Common myeloid progenitor, CD34-positive (primary cell): ENCODE data around the gene BATF3.
"Not testable (repeated sequence)": the region's sequence is repeated elsewhere in the genome, so short reads cannot be mapped to it uniquely, and the experiment has no call there.

Experiments used
- CTCF ChIA-PET: fragments of 350-600 bp; sonication (Branson Sonifier 250); formaldehyde crosslinking; loops from one replicate; lab custom pipeline; 2021; ENCODE audit warnings: antibody characterized with exemption; lab: Charles Lee
- POLR2A ChIA-PET: fragments of 350-600 bp; sonication (Branson Sonifier 250); formaldehyde crosslinking; loops from one replicate; lab custom pipeline; 2021; ENCODE audit warnings: antibody characterized with exemption; lab: Charles Lee
- DNase-seq, 3 donors: peaks; one replicate each; pipeline versions ENCODE4 v3.0.0 to v3.0.0-alpha.2; 2013
- H3K27ac ChIP-seq, 2 experiments: 1 replicate in 1 of 2; 2 replicates in 1 of 2; pipeline ENCODE4 v1.7.0; 2013; ENCODE audit warnings: inconsistent platforms in 2 of 2, low read length in 2 of 2, mild to moderate bottlenecking in 2 of 2, low read depth in 1 of 2, moderate library complexity in 1 of 2; ENCODE audit not compliant: severe bottlenecking in 2 of 2, insufficient read depth in 1 of 2, poor library complexity in 1 of 2
- H3K27me3 ChIP-seq, 5 experiments: replicated peaks in 2 of 5; 1 replicate in 3 of 5; 2 replicates in 2 of 5; pipeline versions ENCODE4 v1.6.1 to v1.7.0; 2013; ENCODE audit warnings: low read length in 4 of 5, mild to moderate bottlenecking in 2 of 5, moderate library complexity in 2 of 5, inconsistent platforms in 1 of 5; ENCODE audit not compliant: insufficient read depth in 5 of 5, control insufficient read depth in 4 of 5
- H3K36me3 ChIP-seq, 4 experiments: 1 replicate in 2 of 4; 2 replicates in 2 of 4; pipeline versions ENCODE4 v1.6.1 to v1.7.0; 2013; ENCODE audit warnings: low read length in 3 of 4, control low read depth in 1 of 4, mild to moderate bottlenecking in 1 of 4; ENCODE audit not compliant: control insufficient read depth in 4 of 4, insufficient read depth in 4 of 4
- H3K4me1 ChIP-seq, 4 experiments: 1 replicate in 3 of 4; 2 replicates in 1 of 4; pipeline versions ENCODE4 v1.6.1 to v1.7.1; 2013; ENCODE audit warnings: low read length in 3 of 4, mild to moderate bottlenecking in 3 of 4, control low read depth in 1 of 4, inconsistent platforms in 1 of 4, moderate library complexity in 1 of 4; ENCODE audit not compliant: control insufficient read depth in 4 of 4, insufficient read depth in 4 of 4; ENCODE audit errors: control extremely low read depth in 1 of 4
- H3K4me3 ChIP-seq, 7 experiments: 1 replicate in 4 of 7; 2 replicates in 3 of 7; pipeline versions ENCODE4 v1.5.1 to v1.7.0; 2013; ENCODE audit warnings: mild to moderate bottlenecking in 7 of 7, low read length in 6 of 7, moderate library complexity in 6 of 7, inconsistent platforms in 2 of 7, low read depth in 2 of 7, control low read depth in 1 of 7; ENCODE audit not compliant: insufficient read depth in 4 of 7, control insufficient read depth in 1 of 7; ENCODE audit errors: extremely low read depth in 1 of 7
- H3K9me3 ChIP-seq, 5 experiments: 1 replicate in 4 of 5; 2 replicates in 1 of 5; pipeline versions ENCODE4 v1.6.1 to v1.7.1; 2013; ENCODE audit warnings: low read length in 4 of 5, mild to moderate bottlenecking in 2 of 5, inconsistent platforms in 1 of 5, low read depth in 1 of 5, moderate library complexity in 1 of 5; ENCODE audit not compliant: control insufficient read depth in 4 of 5, insufficient read depth in 2 of 5; ENCODE audit errors: control extremely low read depth in 1 of 5
- WGBS: methylation state at CpG from one replicate; pipeline ENCODE4 v1.1.5; 2013; ENCODE audit not compliant: insufficient coverage; 5-methylcytosine and 5-hydroxymethylcytosine counted together

Gene BATF3

GRCh38 chr1:212639524-212639923 is 60.1 kb downstream of the BATF3 start:
- H3K27me3 ChIP-seq, H3K4me3 ChIP-seq, DNase-seq, POLR2A ChIA-PET, H3K9me3 ChIP-seq, H3K36me3 ChIP-seq, H3K27ac ChIP-seq: not testable (repeated sequence)
- CTCF ChIA-PET = interaction anchor here (1.0 to 1.4 kb wide), 3 partner anchors 9 to 142 kb away, joined by 4 to 7 read pairs (median 4); no protein-coding TSS in a partner anchor
- 100% methylated on average over 2 of the region's 2 CpGs for WGBS
- H3K4me1 ChIP-seq = peaks cover 33 to 58% (median 55%) of the 10 kb centered on the region in 4 experiments

DNA sequence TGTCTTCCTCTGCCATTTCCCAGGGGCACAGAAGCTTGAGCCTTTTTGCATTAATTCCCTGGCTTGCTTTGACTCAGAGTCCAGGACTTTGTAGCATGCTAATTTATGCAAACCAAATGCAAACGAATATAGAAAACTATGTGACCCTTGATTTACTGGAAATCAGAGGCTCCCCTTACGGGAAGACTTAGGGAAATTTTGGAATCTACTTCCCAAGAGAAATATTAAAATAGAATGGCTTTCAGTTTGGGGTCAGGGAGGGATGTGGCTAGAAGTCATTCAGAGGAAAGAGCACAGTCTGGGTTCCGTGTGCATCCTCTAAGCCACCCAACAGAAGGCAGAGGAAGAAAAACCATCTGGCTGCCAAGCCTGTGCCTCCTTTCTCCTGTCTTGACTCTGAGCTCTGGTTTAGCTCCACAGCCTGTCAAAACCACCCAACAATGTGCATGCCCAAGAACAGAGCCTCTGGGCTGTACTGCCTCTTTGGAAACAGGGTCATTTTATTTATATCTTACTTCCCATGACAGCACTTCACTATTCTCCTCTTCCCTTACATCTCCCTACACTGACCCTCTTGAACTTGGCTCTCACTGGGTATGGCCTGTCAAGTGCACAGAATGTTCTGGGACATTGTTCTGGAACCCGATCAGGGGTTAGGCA is 61.0 kb downstream of the BATF3 start:
- DNase-seq = peak in 2 of 3 donors; percentile 71 to 72
- Histone ChIP-seq H3K27ac (no peak overlapping the region), H3K36me3 (no peaks in the 10 kb centered on the region), H3K4me1 (peaks cover 37 to 56% (median 53%) of the 10 kb centered on the region in 4 experiments), H3K27me3 (no peaks in the 10 kb centered on the region), H3K4me3 (no peak overlapping the region), H3K9me3 (peaks cover 0 to 2% (median 0%) of the 10 kb centered on the region in 5 experiments)
- WGBS = 27% methylated on average over 3 of the region's 4 CpGs
- ChIA-PET POLR2A (no interaction called here), CTCF (interaction anchor here (0.7 to 0.9 kb wide), 2 partner anchors 29 to 30 kb away, joined by 3 read pairs; partner anchors contain the start of gene ATF3)

- Histone ChIP-seq H3K27me3 (no peaks in the 10 kb centered on the region), H3K36me3 (no peaks in the 10 kb centered on the region), H3K27ac (no peak overlapping the region), H3K4me1 (peaks cover 40 to 63% (median 56%) of the 10 kb centered on the region in 4 experiments), H3K9me3 (peaks cover 0 to 2% (median 0%) of the 10 kb centered on the region in 5 experiments), H3K4me3 (no peak overlapping the region)
- POLR2A ChIA-PET = no interaction called here
- no peak for DNase-seq
- CTCF ChIA-PET = no interaction called here
- WGBS = 90% methylated on average over 5 of the region's 5 CpGs
Measured at GRCh38 chr1:212637902-212638301, 61.7 kb downstream of the BATF3 start.
